ENCODE data around the gene JADE2.

Gene JADE2

GRCh38 chr5:134567641-134568336 is 42.3 kb downstream of the JADE2 start:
- no peak for DNase-seq (ENCODE audit: low read depth)

GRCh38 chr5:134568337-134568700 is 42.8 kb downstream of the JADE2 start:
- TF ChIP-seq, protein P1, sequence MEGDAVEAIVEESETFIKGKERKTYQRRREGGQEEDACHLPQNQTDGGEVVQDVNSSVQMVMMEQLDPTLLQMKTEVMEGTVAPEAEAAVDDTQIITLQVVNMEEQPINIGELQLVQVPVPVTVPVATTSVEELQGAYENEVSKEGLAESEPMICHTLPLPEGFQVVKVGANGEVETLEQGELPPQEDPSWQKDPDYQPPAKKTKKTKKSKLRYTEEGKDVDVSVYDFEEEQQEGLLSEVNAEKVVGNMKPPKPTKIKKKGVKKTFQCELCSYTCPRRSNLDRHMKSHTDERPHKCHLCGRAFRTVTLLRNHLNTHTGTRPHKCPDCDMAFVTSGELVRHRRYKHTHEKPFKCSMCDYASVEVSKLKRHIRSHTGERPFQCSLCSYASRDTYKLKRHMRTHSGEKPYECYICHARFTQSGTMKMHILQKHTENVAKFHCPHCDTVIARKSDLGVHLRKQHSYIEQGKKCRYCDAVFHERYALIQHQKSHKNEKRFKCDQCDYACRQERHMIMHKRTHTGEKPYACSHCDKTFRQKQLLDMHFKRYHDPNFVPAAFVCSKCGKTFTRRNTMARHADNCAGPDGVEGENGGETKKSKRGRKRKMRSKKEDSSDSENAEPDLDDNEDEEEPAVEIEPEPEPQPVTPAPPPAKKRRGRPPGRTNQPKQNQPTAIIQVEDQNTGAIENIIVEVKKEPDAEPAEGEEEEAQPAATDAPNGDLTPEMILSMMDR (IDR thresholded peaks at IDR 0.05; ENCODE audit: insufficient read depth, low read depth, low read length, missing control alignments), result no peak
- no peak for DNase-seq (ENCODE audit: low read depth)
- H3K4me3 ChIP-seq (ENCODE audit: low read depth, low read length), result no peak overlapping the region

More at GRCh38 chr5:134567641-134568336, 42.3 kb downstream of the JADE2 start:
- no peak overlapping the region for H3K4me3 ChIP-seq (ENCODE audit: low read depth, low read length)
- TF ChIP-seq, protein P1 (IDR thresholded peaks at IDR 0.05; ENCODE audit: insufficient read depth, low read depth, low read length, missing control alignments), result no peak

DNA sequence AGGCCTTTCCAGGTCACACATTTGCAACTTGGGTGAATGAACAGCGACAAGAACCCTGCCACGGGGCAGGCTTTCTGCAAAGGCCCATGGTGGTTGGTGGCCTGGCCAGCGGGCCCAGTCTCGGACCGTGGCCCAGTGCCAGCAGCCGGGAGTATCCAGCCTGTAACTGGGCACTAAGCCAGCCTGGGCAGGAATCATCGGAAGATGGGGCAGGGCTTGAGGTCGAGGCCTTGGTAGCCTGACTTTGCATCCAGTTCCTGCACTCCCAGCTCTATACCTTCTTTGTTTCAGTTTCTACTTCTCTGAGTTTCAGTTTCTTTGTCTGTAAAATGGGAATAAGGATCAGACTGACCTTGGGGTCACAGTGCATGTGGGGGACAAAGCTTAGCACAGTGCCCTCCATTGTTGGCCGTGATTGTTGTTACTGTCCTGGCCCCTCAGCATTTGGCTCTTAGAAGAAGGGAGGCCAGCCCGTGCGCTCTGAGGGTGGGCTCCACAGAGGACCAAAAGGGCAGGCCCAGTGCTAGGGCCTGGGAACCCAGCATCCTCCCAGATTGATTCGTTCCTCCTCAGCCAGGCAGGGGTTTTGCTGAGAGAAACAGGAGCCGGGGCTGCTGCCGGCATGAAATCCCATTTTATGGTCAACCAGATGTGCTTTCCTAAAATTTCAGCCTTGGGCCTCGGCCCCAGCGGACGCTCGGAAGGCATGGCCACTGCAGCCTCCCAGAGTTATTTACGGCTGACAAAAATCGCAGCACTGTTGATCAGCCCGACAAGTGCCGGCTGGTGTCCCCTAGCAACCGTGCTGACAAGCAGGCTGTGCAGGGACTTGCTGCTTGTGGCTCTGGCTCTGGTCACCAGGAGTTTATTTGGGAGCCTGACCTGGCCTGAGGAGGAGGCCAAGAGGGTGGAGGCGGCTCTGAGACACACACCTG is 43.6 kb downstream of the JADE2 start:
- TF ChIP-seq, protein P1 (IDR thresholded peaks at IDR 0.05; ENCODE audit: insufficient read depth, low read depth, low read length, missing control alignments), result no peak
- DNase-seq (ENCODE audit: low read depth), result no peak
- no peak overlapping the region for H3K4me3 ChIP-seq (ENCODE audit: low read depth, low read length)

DNA sequence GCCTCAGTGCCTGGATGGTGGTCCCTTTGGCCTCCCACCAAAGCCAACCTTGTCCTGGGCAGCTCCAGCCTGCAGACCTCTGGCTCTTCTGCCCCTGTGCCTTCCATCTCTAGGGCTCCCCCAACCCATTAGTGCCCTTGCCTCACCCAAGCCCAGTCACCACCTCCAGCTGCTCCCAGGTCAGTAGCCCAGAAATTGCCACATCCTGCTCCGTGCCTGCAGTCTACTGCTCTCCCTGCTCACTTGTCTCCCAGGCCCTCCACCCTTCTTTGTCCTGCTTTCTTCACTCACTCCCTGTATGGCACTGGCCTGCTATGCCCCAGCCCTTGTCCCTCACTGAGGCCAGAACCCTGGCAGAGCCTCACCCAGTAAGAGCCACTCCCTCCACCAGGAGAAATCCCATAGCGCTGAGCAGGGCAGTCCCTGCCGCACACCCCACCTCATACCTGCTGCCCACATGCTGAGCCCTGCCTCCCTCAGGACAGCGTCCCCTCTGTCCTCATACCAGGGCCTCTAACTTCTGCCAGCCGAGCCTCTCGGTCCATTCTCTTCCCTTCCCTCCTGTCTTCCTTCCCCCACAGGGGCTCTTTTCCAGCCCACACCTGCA is 44.4 kb downstream of the JADE2 start:
- DNase-seq (ENCODE audit: low read depth), result no peak
- H3K4me3 ChIP-seq (ENCODE audit: low read depth, low read length), result no peak overlapping the region
- TF ChIP-seq, protein P1 (IDR thresholded peaks at IDR 0.05; ENCODE audit: insufficient read depth, low read depth, low read length, missing control alignments), result no peak

DNA sequence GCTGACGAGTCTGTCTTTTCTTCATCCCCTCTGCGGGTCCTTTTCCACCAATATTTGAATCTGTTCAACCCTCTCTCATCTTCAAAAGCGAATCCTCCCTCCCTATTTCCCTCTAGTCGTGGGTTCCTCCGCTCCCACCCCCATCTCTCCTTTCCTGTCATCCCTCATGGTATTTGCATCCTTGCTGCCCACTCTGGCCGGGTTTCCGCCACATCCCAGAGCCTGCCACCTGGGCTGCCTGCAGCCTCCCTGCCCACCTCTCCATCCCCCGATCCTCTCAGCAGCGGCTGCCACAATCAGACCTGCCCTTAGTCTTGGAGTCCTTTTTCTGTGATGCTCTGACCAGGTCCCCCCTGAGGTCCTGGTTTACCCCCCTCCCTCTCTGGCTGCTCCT is 44.9 kb downstream of the JADE2 start:
- TF ChIP-seq, protein P1 (IDR thresholded peaks at IDR 0.05; ENCODE audit: insufficient read depth, low read depth, low read length, missing control alignments), result no peak
- no peak for DNase-seq (ENCODE audit: low read depth)
- H3K4me3 ChIP-seq (ENCODE audit: low read depth, low read length), result no peak overlapping the region

GRCh38 chr5:134570886-134571285 is 45.4 kb downstream of the JADE2 start:
- no peak overlapping the region for H3K4me3 ChIP-seq (ENCODE audit: low read depth, low read length)
- TF ChIP-seq, protein P1 (IDR thresholded peaks at IDR 0.05; ENCODE audit: insufficient read depth, low read depth, low read length, missing control alignments), result no peak
- no peak for DNase-seq (ENCODE audit: low read depth)

Measured in GM12865 (cell line).